H1 (cell line): Measurements from ENCODE around the gene MAP3K14. TPM values are rescaled to one million over a fixed set of nuclear protein-coding genes. Genes with fewer than 3 reads are reported as not detected.

Experiments used
- CTCF ChIA-PET: fragments of 300-600 bp; sonication (Branson Sonifier 250); formaldehyde crosslinking; loops from one replicate; lab custom pipeline; 2021; ENCODE audit not compliant: partially characterized antibody; lab: Charles Lee
- POLR2A ChIA-PET: fragments of 300-600 bp; sonication (Branson Sonifier 250); formaldehyde crosslinking; loops from one replicate; lab custom pipeline; 2021; ENCODE audit warnings: inconsistent platforms; ENCODE audit not compliant: partially characterized antibody; lab: Charles Lee
- DNase-seq, 2 experiments: peaks; one replicate each; pipeline versions ENCODE4 v3.0.0 to v3.0.0-alpha.2; 2010 to 2022; ENCODE audit warnings: low spot score in 2 of 2, low read depth in 1 of 2, mixed read lengths in 1 of 2
- FAIRE-seq: peaks from 2 replicates; lab custom pipeline; 2011; peaks lifted over from hg19 to GRCh38; lab: Jason Lieb, UNC
- H2AFZ ChIP-seq: 2 replicates; pipeline ENCODE4 v1.8.1; 2012; ENCODE audit warnings: low read length, inconsistent platforms
- H2AK5ac ChIP-seq: 2 replicates; pipeline ENCODE4 v1.6.1; 2013; ENCODE audit warnings: low read depth, low read length
- H2BK120ac ChIP-seq: replicated peaks from 2 replicates; pipeline ENCODE3; 2013; ENCODE audit warnings: low read depth, low read length, inconsistent platforms
- H2BK12ac ChIP-seq: 2 replicates; pipeline ENCODE4 v1.6.1; 2013; ENCODE audit warnings: low read depth, low read length
- H2BK15ac ChIP-seq: 2 replicates; pipeline ENCODE4 v1.6.1; 2013; ENCODE audit warnings: low read length
- H2BK20ac ChIP-seq: 2 replicates; pipeline ENCODE4 v1.6.1; 2013; ENCODE audit warnings: low read length
- H2BK5ac ChIP-seq: 2 replicates; pipeline ENCODE4 v1.6.1; 2013; ENCODE audit warnings: low read depth, low read length
- H3K14ac ChIP-seq: 2 replicates; pipeline ENCODE4 v1.6.1; 2013; ENCODE audit warnings: inconsistent platforms; ENCODE audit not compliant: insufficient read length
- H3K18ac ChIP-seq: 2 replicates; pipeline ENCODE4 v1.6.1; 2013; ENCODE audit warnings: low read length; ENCODE audit errors: extremely low read depth
- H3K23ac ChIP-seq: 2 replicates; pipeline ENCODE4 v1.6.1; 2013; ENCODE audit warnings: inconsistent platforms; ENCODE audit not compliant: insufficient read length
- H3K23me2 ChIP-seq: 2 replicates; pipeline ENCODE4 v1.6.1; 2013; ENCODE audit warnings: low read depth, low read length
- H3K27ac ChIP-seq: 2 replicates; pipeline ENCODE4 v1.6.1; 2011; ENCODE audit warnings: low read depth, low read length, inconsistent platforms
- H3K27me3 ChIP-seq, 4 experiments: replicated peaks in 1 of 4; 1 replicate in 1 of 4; 2 replicates in 3 of 4; pipeline versions ENCODE4 v1.6.1 to v1.8.1; 2011 to 2013; ENCODE audit warnings: low read length in 3 of 4, mild to moderate bottlenecking in 3 of 4, inconsistent platforms in 2 of 4, mixed read lengths in 2 of 4, moderate library complexity in 1 of 4; ENCODE audit not compliant: control insufficient read depth in 3 of 4, insufficient read depth in 3 of 4; ENCODE audit errors: extremely low read depth in 1 of 4
- H3K36me3 ChIP-seq, 4 experiments: 2 replicates each; pipeline versions ENCODE4 v1.6.1 to v1.8.1; 2011 to 2013; ENCODE audit warnings: mild to moderate bottlenecking in 4 of 4, low read length in 3 of 4, moderate library complexity in 2 of 4, control low read depth in 1 of 4, inconsistent platforms in 1 of 4; ENCODE audit not compliant: insufficient read depth in 4 of 4, control insufficient read depth in 2 of 4
- H3K4ac ChIP-seq: replicated peaks from 2 replicates; pipeline ENCODE3; 2013; ENCODE audit warnings: low read length, low read depth, mixed read lengths, inconsistent platforms; ENCODE audit not compliant: insufficient read length
- H3K4me1 ChIP-seq, 4 experiments: replicated peaks in 1 of 4; 1 replicate in 1 of 4; 2 replicates in 3 of 4; pipeline versions ENCODE4 v1.6.1 to v1.8.1; 2011 to 2013; ENCODE audit warnings: low read length in 3 of 4, inconsistent platforms in 2 of 4, mixed read lengths in 1 of 4; ENCODE audit not compliant: insufficient read depth in 4 of 4, control insufficient read depth in 3 of 4
- H3K4me2 ChIP-seq, 2 experiments: 2 replicates each; pipeline versions ENCODE4 v1.6.1 to v1.8.1; 2011 to 2013; ENCODE audit warnings: low read depth in 2 of 2, low read length in 2 of 2, control low read depth in 1 of 2, inconsistent platforms in 1 of 2, mild to moderate bottlenecking in 1 of 2; ENCODE audit not compliant: insufficient read depth in 1 of 2
- H3K4me3 ChIP-seq, 4 experiments: fragments of 200-600, 300-600 bp in 1 of 4; sonication (generic), shearing (Covaris generic), sonication (Bioruptor Twin) in 1 of 4; 2 replicates each; pipeline versions ENCODE4 v1.5.1 to v1.8.1; 2011 to 2016; ENCODE audit warnings: low read length in 4 of 4, low read depth in 3 of 4, control low read depth in 2 of 4, inconsistent platforms in 2 of 4, mild to moderate bottlenecking in 2 of 4, mixed read lengths in 1 of 4, moderate library complexity in 1 of 4; ENCODE audit not compliant: insufficient read depth in 2 of 4; ENCODE audit errors: extremely low read depth in 1 of 4
- H3K56ac ChIP-seq: replicated peaks from 2 replicates; pipeline ENCODE3; 2013; ENCODE audit warnings: low read depth, mild to moderate bottlenecking, mixed read lengths, low read length, inconsistent platforms; ENCODE audit not compliant: insufficient read length
- H3K79me1 ChIP-seq: 2 replicates; pipeline ENCODE4 v1.6.1; 2013; ENCODE audit warnings: low read depth, low read length, control low read depth
- H3K79me2 ChIP-seq, 2 experiments: 2 replicates each; pipeline versions ENCODE4 v1.6.1 to v1.8.1; 2012 to 2013; ENCODE audit warnings: low read length in 2 of 2, mild to moderate bottlenecking in 2 of 2, inconsistent platforms in 1 of 2; ENCODE audit not compliant: insufficient read depth in 2 of 2, control insufficient read depth in 1 of 2
- H3K9ac ChIP-seq, 4 experiments: replicated peaks in 1 of 4; 1 replicate in 1 of 4; 2 replicates in 3 of 4; pipeline versions ENCODE4 v1.6.1 to v1.8.1; 2011 to 2013; ENCODE audit warnings: low read depth in 3 of 4, low read length in 3 of 4, control low read depth in 2 of 4, mild to moderate bottlenecking in 2 of 4, moderate library complexity in 2 of 4, inconsistent platforms in 1 of 4; ENCODE audit errors: extremely low read depth in 1 of 4
- H3K9me3 ChIP-seq, 2 experiments: 2 replicates each; pipeline versions ENCODE4 v1.6.1 to v1.8.1; 2012 to 2013; ENCODE audit warnings: mild to moderate bottlenecking in 2 of 2, moderate library complexity in 2 of 2, control low read depth in 1 of 2, inconsistent platforms in 1 of 2, low read depth in 1 of 2, low read length in 1 of 2, mixed read lengths in 1 of 2; ENCODE audit not compliant: insufficient read depth in 2 of 2
- H4K20me1 ChIP-seq, 2 experiments: replicated peaks in 1 of 2; 2 replicates each; pipeline versions ENCODE3 to v1.8.1; 2011 to 2013; ENCODE audit warnings: inconsistent platforms in 2 of 2, low read length in 2 of 2, mild to moderate bottlenecking in 1 of 2; ENCODE audit not compliant: insufficient read depth in 2 of 2, control insufficient read depth in 1 of 2
- H4K5ac ChIP-seq: 2 replicates; pipeline ENCODE4 v1.6.1; 2013; ENCODE audit warnings: low read length, low read depth, mixed read lengths, inconsistent platforms; ENCODE audit not compliant: insufficient read length
- H4K8ac ChIP-seq: 2 replicates; pipeline ENCODE4 v1.8.0; 2013; ENCODE audit warnings: mild to moderate bottlenecking, moderate library complexity, low read length, inconsistent platforms; ENCODE audit not compliant: insufficient read depth; ENCODE audit errors: extremely low read depth
- H4K91ac ChIP-seq: replicated peaks from 2 replicates; pipeline ENCODE3; 2013; ENCODE audit warnings: low read length, mixed read lengths, inconsistent platforms; ENCODE audit not compliant: insufficient read length
- ATF3 ChIP-seq: IDR thresholded peaks from 2 replicates; pipeline ENCODE4 v1.6.1; 2011; ENCODE audit warnings: low read depth, mild to moderate bottlenecking, low read length; ENCODE audit not compliant: insufficient read depth
- EGR1 ChIP-seq: IDR thresholded peaks from 2 replicates; pipeline ENCODE4 v1.6.1; 2011; ENCODE audit warnings: low read depth, low read length, borderline replicate concordance
- FOSL1 ChIP-seq: IDR thresholded peaks from 2 replicates; pipeline ENCODE4 v1.6.1; 2011; ENCODE audit warnings: mild to moderate bottlenecking, low read depth, low read length, moderate library complexity; ENCODE audit not compliant: insufficient read depth
- HDAC2 ChIP-seq, 2 experiments: fragments of 300-600 bp in 1 of 2; sonication (generic) in 1 of 2; IDR thresholded peaks; 2 replicates each; pipeline ENCODE4 v1.6.1; 2011 to 2012; ENCODE audit warnings: low read depth in 2 of 2, low read length in 2 of 2, mild to moderate bottlenecking in 2 of 2, moderate library complexity in 2 of 2, borderline replicate concordance in 1 of 2, inconsistent platforms in 1 of 2
- KDM4A ChIP-seq: IDR thresholded peaks from one replicate; pipeline ENCODE4 v1.7.1; 2012; ENCODE audit warnings: low read depth, mild to moderate bottlenecking, moderate library complexity, low read length, inconsistent platforms; ENCODE audit not compliant: severe bottlenecking
- KDM5A ChIP-seq: fragments of 200-600 bp; IDR thresholded peaks from 2 replicates; pipeline ENCODE4 v1.7.1; 2012; ENCODE audit warnings: mild to moderate bottlenecking, low read length, inconsistent platforms, mixed read lengths
- RBBP5 ChIP-seq: IDR thresholded peaks from 2 replicates; pipeline ENCODE4 v1.7.1; 2012; ENCODE audit warnings: low read depth, mild to moderate bottlenecking, inconsistent platforms, low read length, moderate library complexity, borderline replicate concordance
- SAP30 ChIP-seq: fragments of 300-600 bp; sonication (generic); IDR thresholded peaks from 2 replicates; pipeline ENCODE4 v1.7.1; 2012; ENCODE audit warnings: low read length, moderate library complexity, mild to moderate bottlenecking, inconsistent platforms; ENCODE audit not compliant: insufficient read depth, insufficient replicate concordance
- TBP ChIP-seq: IDR thresholded peaks from 2 replicates; pipeline ENCODE4 v1.6.1; 2011; ENCODE audit warnings: low read depth, low read length, improper control_type of control experiment
- ZNF274 ChIP-seq: IDR thresholded peaks from 2 replicates; pipeline ENCODE4 v1.7.0; 2012; ENCODE audit warnings: low read length, borderline replicate concordance; ENCODE audit errors: extremely low read depth
- WGBS, 2 experiments: shearing (Covaris generic) in 1 of 2; methylation state at CpG; one replicate each; pipeline versions ENCODE4 v1.1.6 to v1.1.7; 2013 to 2015; ENCODE audit warnings: low lambda C conversion rate in 2 of 2, mixed read lengths in 2 of 2, inconsistent platforms in 1 of 2, low coverage in 1 of 2, missing lambda C conversion rate in 1 of 2; ENCODE audit not compliant: insufficient replicate concordance in 2 of 2, insufficient coverage in 1 of 2, insufficient read length in 1 of 2; ENCODE audit errors: extremely low coverage in 1 of 2, missing lambda C conversion rate in 1 of 2; 5-methylcytosine and 5-hydroxymethylcytosine counted together
- polyA plus RNA-seq, 7 experiments: library from polyadenylated mRNA; depleted of rRNA in 3 of 7; stranded (reverse) in 5 of 7; unstranded in 2 of 7; fragments of >200 nt in 5 of 7; fragments of 200-250 nt in 2 of 7; gene quantifications; 1 replicate in 5 of 7; 2 replicates in 1 of 7; 4 replicates in 1 of 7; pipeline versions ENCODE4 v1.2.1 to v1.2.3, GENCODE V29; 2011 to 2013; ENCODE audit warnings: missing spikeins in 2 of 7, mixed read lengths in 2 of 7
- total RNA-seq: library from RNA; stranded (reverse); fragmentation: NEBNext Ultra II Directional; extraction: Animal tissue kit (Norgen Biotek cat#: 25700); gene quantifications from 2 replicates; pipeline ENCODE4 v1.2.1, GENCODE V29; 2021

MAP3K14 gene
- total and polyA plus RNA-seq, 2 of the 8 experiments (the other 6 are each of a cell fraction or from before 2014, with no cell fraction given): 5.2 to 6.1 TPM

GRCh38 chr17:45227101-45227925 is 89.5 kb downstream of the MAP3K14 start:
- Histone ChIP-seq H2BK15ac (no peak overlapping the region), H3K14ac (no peak overlapping the region), H4K8ac (no peak overlapping the region), H3K4ac (peak overlapping the region; percentile 58), H4K91ac (no peak overlapping the region), H3K79me1 (no peaks in the 10 kb centered on the region), H3K23ac (no peak overlapping the region), H3K4me1 (peaks cover 5 to 38% (median 22%) of the 10 kb centered on the region in 4 experiments), H2AK5ac (peak overlapping the region; percentile 89; the same call in 1 of the 2 replicates), H3K4me3 (no peak overlapping the region), H3K27ac (no peak overlapping the region), H2BK12ac (0 out of 2 replicates have a peak overlapping the region, but pooled peaks have one; percentile 50), H2BK20ac (no peak overlapping the region), H3K9ac (no peak overlapping the region), H3K79me2 (no peaks in the 10 kb centered on the region), H3K56ac (no peak overlapping the region), H2AFZ (no peak overlapping the region), H3K27me3 (peaks cover 1 to 18% (median 14%) of the 10 kb centered on the region in 4 experiments; a peak in 6 of 7 replicates), H3K18ac (no peak overlapping the region), H3K36me3 (no peaks in the 10 kb centered on the region), H3K9me3 (no peaks in the 10 kb centered on the region), H2BK120ac (no peak overlapping the region), H3K23me2 (peaks cover 2% of the 10 kb centered on the region; the same call in 1 of the 2 replicates), H4K20me1 (no peaks in the 10 kb centered on the region), H2BK5ac (no peak overlapping the region), H4K5ac (no peak overlapping the region), H3K4me2 (no peak overlapping the region)
- DNase-seq (no peak), FAIRE-seq (no peak)
- POLR2A ChIA-PET: interaction anchor here (0.9 to 2.2 kb wide), 4 partner anchors 8 to 79 kb away, joined by 3 to 17 read pairs (median 9); partner anchors contain the start of gene HEXIM1
- 80% methylated on average over 7 of the region's 8 CpGs; no CpG with 5 or more reads in 1 of the 2 experiments for WGBS, 2 experiments
- CTCF ChIA-PET: interaction anchor here (1.1 to 22.1 kb wide), 7 partner anchors 5 to 159 kb away, joined by 3 to 362 read pairs (median 216); partner anchors contain the start of gene FMNL1
- TF ChIP-seq HDAC2 (IDR thresholded peaks at IDR 0.05; ENCODE audit: borderline replicate concordance in 1 of 2, low read depth in 2 of 2, low read length in 2 of 2) (0 out of 4 replicates have a peak, but pooled peaks of 1 of the 2 experiments have one; percentile 31), KDM5A (no peak), ATF3 (no peak), TBP (no peak), SAP30 (no peak), RBBP5 (no peak), ZNF274 (no peak), EGR1 (no peak), KDM4A (no peak), FOSL1 (no peak)
